Stimulated activated CD4-positive, alpha-beta T cell treated with anti-CD3 and anti-CD28 coated beads, Interleukin-2, amount 100 ng/mL, for 24 hours (primary cell): Measurements from ENCODE around the gene RIC1.
"Not testable (repeated sequence)": the region's sequence is repeated elsewhere in the genome, so short reads cannot be mapped to it uniquely, and the experiment has no call there.

Source experiments
- DNase-seq, 2 donors: peaks; one replicate each; pipeline ENCODE4 v3.0.0-alpha.2; 2020

RIC1 gene, protein sequence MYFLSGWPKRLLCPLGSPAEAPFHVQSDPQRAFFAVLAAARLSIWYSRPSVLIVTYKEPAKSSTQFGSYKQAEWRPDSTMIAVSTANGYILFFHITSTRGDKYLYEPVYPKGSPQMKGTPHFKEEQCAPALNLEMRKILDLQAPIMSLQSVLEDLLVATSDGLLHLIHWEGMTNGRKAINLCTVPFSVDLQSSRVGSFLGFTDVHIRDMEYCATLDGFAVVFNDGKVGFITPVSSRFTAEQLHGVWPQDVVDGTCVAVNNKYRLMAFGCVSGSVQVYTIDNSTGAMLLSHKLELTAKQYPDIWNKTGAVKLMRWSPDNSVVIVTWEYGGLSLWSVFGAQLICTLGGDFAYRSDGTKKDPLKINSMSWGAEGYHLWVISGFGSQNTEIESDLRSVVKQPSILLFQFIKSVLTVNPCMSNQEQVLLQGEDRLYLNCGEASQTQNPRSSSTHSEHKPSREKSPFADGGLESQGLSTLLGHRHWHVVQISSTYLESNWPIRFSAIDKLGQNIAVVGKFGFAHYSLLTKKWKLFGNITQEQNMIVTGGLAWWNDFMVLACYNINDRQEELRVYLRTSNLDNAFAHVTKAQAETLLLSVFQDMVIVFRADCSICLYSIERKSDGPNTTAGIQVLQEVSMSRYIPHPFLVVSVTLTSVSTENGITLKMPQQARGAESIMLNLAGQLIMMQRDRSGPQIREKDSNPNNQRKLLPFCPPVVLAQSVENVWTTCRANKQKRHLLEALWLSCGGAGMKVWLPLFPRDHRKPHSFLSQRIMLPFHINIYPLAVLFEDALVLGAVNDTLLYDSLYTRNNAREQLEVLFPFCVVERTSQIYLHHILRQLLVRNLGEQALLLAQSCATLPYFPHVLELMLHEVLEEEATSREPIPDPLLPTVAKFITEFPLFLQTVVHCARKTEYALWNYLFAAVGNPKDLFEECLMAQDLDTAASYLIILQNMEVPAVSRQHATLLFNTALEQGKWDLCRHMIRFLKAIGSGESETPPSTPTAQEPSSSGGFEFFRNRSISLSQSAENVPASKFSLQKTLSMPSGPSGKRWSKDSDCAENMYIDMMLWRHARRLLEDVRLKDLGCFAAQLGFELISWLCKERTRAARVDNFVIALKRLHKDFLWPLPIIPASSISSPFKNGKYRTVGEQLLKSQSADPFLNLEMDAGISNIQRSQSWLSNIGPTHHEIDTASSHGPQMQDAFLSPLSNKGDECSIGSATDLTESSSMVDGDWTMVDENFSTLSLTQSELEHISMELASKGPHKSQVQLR (N-terminal part only)

DNA sequence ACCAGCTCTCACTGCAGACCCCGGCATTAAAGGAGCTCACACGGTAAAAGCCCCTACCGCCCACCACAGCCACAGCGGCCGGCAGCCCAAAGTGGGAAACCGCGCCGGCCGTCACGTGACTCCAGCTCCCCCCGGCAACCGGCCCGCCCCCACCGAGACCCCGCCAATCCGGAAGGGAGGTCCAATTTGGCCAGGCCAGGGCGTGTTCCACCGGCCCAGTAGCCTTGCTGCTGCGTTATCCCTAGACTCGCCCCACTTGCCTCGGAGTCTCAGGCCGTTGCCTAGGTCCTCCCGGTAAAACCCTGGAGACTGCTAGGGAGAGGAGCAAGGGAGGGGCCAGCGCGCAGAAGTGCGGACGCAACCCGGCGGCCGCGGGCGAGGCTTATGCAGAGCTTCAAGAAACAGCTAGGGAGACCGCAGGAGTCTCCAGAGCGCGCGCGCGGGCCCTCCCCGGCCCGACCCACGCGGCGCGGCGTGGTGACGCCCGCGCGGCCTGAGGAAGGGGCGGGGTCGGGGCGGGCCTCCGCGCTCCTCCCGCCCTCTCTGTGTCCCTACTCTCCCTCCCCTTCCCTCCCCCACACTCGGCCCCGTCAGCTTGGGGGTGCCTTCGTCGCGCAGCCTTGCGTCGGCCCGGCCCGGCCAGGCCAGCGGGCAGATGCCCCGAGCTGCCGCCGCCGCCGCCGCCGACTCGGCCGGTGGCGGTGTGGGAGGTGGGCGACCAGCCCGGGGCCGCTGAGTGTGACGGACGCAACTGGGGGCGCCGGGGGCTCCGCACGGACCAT, at the start of gene RIC1:
RIC1 (plus strand) TSS at position 578 of the 782 bp plus-strand sequence; CDS start at position 781, 203 bp downstream.
- DNase-seq, result peak; percentile 88 to 89

DNA sequence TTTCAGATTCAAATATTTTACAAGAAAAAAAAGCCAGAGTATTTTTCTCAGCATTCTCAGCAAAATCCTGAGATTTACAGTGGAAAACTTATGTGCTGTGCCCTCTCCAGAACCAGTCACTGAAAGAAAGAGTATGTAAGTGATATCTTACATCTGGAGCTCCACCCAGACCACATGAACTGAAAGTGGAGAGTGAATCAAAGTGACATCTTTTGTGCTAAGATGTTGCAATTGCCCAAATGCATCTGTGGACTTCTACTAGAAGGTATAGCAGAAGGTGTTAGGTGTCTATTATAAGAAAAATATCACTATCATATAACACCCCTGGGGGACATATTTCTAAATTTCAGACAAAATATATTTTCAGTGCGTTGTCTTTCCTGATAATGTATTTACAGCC, 49.0 kb upstream of the RIC1 start:
- DNase-seq, result no peak

DNA sequence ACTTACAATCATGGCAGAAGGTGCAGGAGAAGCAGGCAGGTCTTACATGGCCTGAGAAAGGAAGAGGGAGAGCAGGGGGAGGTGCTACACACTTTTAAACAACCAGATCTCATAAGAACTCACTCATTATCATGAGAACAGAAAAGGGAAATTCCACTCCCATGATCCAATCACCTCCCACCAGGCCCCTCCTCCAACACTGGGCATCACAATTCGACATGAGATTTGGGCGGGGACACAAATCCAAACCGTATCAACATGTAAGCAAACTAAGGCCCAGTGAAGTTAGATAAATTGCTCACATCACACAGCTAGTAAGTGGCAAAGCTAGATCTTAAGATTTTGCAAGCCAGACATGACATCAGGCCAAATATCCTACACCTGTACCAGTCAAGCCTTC, 48.3 kb upstream of the RIC1 start:
- no peak for DNase-seq

DNA sequence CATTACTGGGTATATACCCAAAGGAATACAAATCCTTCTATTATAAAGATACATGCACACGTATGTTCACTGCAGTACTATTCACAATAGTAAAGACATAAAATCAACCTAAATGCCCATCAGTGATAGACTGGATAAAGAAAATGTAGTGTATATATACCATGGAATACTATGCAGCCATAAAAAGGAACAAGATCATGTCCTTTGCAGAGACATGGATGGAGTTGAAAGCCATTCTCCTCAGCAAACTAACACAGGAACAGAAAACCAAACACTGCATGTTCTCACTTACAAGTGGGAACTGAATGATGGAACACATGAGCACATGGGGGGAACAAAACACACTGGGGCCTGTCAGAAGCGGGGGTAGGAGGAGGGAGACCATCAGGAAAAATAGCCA, 47.2 kb upstream of the RIC1 start:
- DNase-seq, result not testable (repeated sequence)

DNA sequence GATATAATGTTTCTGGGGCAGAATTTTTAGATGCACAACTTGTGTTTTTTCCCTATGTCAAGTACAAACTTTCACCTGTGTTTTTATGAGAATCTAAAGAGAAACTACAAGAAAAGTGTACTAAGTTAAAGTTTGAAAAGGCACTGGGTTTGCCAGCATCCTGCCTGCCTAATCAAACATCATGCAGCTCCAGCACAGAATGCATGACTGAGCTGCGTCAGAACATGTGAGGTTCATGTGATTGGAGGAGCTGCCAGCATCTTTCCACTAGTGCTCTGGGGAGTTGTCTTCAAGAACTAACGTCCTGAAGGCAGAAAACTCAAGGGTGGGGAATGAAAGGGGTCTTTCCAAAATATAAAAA, 46.1 kb upstream of the RIC1 start:
- DNase-seq, result peak in 1 of 2 donors; percentile 23

DNA sequence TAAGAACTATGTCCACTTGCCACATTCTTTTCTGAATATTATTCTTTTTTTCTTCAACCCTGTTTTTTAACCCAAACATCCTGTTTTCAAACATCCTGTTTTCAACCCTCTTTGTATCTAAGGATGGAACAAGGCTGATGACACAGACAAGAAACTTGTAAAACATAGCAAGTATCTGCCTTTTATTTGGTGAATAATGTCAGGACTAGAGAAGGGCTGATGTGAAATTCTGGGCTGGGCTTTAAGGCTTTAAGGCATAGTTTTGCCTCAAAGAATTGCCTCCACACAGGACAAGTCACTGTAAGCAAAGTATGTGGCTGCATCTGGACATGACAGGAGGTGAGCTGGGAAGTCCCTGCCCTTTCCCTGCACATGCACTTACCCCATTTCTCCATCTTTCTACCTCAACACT, 42.5 kb upstream of the RIC1 start:
- no peak for DNase-seq

DNA sequence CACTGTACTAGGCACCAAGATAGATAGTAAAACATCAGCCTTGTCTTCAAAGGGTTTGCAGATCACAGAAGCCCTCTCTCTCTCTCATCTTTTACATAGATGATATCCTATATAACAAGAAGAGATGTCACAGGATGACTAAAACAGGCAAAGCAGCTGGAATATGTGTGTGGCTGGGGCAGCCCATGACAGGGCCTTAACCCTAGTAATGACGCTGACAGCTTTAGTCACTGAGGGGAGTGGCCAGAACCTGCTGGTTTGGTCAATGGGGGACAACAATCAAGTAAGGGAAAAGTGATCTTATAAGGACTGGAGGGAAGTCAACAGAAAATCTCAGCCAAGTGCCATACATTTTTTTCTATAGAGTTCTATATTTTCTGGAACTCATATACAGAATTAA, 41.9 kb upstream of the RIC1 start:
- peak; percentile 47 to 55 for DNase-seq

DNA sequence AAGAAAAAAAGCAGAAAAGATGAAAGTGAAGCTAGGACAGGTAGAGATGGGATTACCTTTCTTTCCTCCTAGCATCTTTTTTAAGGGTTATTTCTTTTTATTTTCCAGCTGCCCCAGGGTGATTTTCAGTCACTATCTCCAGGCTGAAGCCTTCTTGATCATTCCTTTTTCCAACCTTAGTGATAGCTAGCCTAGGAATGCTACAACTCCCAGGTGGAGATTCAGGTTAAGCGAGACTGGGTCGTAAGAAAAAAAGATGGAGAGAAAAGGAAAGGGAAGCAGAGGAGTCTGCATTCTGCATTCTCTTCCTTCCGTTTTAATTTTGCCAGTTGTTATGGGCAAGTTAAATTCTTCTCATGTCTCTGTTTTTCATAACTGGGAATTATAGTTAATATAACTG, 36.7 kb upstream of the RIC1 start:
- DNase-seq, result no peak

DNA sequence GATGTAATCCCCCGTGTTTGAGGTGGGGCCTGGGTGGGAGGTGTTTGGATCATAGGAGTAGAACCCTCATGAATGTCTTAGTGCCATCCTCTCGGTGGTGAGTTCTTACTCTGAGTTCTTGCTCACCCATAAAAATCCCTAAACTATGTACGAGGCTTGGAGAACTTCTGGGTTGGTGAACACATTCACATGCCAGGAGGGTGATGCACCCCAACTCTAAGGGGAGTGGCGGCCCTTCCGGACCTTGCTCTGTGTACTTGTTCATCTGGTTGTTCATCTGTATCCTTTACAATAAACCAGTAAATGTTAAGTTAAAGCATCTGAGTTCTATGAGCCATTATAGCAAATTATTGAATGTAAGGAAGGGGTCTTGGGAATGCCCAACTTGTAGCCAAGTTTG, 36.0 kb upstream of the RIC1 start:
- no peak for DNase-seq

DNA sequence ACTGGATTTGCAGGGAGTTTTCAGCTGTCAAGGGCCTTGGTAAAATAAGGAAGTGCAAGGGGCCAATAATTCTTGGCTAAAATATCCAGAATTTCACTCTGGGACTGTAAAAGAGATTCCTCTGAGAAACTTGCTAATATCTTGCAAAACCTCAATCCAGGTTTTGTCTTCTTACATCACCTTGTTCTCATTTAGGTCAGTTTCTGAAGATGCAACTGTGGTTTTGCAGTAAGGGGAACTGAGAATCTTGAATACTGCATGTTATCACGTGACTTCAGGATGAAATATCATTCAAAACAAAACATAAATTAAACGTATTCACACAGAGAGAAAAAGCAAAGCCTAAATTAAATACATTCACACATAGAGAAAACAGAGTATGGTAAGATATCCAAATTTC, 35.0 kb upstream of the RIC1 start:
- DNase-seq, result no peak

DNA sequence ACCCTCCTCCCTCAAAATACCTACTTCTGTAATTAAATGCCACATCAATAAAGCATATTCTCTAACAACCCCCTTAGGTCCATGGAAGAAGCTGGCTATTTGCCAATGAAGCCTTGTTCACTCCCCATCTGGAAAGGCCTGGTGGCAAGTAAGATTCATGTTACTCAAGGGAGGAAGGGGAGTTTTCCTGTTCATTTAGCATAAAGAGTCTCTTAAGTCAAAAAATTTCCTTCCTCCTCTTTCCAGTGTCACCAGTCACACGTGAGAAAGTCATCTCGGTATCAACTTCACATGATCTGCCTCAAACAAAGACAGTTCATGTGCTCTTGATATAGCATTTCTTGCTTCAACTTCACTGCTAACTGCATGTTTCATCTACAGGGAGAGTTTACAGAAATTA, 32.7 kb upstream of the RIC1 start:
- DNase-seq, result no peak

DNA sequence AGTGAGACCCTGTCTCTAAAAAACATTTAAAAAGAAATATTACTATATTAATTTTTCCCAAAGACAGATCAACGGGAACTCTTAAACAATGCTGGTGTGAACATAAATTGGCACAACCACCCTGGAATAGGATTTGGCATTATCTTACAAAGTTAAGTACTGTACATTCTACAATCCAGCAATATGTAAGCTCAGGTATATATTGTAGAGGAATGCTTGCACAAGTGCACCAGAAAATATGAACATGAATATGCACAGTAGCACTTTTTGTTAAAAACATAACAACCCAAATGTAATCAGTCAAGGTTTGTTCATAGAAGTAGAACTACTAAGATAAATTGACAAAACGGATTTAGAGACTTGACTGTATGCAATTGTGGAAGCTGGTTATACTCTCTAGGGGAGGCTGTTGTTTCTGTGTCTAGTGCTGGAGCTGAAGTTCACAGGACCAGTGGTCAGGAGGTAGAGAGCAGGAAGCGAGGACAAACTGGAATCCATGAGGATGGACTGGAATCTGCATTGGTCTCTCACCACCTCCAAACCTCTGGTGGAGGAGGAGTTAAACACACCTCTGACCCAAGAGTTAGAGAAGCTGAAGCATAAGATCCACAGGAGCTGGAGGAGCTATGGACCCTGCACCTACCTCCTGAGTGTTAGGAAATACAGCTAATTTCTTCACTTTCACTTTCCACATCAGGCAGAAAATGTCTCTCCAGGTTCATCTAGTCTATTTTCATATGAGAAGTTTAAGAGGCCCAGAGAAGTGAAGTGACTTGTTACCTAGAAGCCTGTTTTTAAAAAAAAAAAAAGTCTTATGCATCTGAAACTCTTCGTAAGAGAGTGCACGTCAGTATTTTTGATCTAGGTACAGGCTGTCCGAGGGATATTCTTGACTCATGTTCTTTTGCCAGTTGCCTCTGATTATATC, 20.3 kb upstream of the RIC1 start:
- DNase-seq, result no peak

DNA sequence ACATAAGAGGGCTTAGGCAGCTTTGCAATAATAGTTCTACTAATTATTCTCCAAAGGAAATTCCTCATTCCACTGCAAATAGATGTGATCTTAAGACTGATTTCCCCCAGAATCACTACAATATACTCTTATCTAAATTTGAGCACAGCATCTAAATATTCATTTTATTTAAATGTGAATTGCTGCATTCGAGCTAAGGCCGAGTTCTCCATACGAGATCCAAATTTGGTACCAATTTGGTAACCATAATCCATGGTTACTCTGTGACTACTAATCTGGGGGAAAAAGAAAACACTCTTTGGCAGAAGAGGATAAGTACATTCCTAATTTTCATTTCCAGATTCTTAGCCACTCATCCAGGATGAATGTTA, 19.7 kb upstream of the RIC1 start:
- no peak for DNase-seq

DNA sequence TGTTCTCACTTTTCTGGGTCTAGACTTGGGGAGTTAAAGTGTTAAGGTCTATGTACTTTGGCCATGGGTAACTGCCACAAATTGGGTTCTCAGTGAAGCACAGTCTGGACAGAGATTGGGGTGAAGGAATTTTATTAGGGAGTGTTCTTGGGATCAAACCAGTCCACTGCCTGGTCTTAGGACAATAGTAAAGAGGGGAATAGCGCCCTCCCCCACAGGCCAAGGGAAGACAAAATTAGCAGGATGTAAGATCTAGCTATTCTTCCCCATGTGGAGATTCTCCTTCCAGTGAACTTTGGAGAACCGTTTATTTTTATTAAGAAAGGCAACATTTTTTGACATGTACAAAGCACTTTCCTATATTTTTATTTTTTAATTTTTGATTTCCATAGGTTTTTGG, 18.4 kb upstream of the RIC1 start:
- DNase-seq, result no peak

DNA sequence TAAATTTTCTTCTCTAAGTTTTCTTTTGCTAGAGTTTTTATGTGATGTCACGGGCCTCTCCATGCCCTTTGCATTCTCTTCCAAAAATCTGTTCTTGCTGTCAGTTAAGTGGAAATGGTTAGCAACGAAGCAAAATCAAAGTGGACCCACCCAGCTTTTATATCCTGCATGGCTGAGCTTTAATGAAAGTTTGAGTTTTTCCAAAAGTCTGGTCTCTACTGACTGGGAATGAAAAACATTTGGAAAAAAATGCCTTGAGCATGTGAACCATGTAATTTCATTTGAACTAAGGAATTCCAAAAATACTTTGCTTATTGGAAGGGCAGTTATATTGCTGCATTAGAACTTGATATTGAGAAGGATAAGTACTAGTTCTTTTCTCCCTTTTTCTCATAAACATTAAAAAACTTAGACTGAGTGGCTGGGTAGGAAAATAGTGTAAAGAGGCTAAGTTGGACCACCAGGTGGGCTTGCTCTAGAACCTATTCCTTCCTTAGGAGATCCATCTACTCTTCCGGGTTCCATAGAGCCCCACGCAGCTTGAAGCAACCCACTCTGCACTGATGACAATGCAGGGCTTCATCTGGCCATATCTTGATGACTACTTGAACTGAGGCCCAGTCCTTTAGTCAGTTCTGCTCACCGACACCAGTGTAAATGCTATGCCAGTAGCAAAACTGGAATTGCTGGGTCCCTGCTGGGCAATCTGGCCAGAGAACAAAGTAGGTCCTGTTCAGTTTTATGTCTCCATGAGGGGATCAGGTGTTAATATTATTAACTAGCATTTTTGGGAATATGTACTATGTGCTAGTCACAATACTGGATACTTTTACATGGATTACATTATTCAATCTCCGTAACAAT, 17.4 kb upstream of the RIC1 start:
- no peak for DNase-seq

DNA sequence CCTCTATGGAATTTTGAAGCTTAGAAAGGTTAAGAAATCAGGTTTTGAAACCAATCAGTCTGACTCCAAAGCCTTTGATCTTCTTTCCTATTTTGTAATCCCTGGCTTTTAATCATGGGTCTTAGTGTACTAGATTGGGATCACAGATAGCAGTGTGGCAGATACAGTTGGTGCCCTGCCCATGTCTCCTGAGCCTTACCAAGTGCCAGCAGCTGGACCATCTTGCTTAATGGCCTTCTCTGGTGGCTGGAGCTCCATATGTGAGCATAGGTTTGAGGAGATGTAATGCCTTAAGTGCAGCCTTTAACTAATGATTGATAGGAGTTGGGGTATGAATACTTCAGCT, 16.7 kb upstream of the RIC1 start:
- no peak for DNase-seq

DNA sequence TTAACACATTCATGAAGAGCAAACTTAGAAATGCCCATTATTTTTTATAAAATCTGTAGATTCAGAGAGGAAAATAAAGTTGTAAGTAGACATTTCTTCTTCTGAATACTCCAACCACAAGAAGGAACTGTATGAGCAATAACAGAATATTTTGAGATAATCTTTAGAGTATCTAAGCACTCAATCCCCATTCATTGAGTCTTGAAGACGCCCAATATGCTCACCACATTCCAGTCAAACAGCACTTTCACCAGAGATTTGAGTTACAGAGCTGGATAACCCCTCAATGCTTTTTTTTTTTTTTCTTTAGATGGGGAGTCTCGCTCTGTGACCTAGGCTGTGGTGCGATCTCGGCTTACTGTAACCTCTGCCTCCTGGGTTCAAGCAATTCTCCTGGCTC, 14.7 kb upstream of the RIC1 start:
- no peak for DNase-seq

DNA sequence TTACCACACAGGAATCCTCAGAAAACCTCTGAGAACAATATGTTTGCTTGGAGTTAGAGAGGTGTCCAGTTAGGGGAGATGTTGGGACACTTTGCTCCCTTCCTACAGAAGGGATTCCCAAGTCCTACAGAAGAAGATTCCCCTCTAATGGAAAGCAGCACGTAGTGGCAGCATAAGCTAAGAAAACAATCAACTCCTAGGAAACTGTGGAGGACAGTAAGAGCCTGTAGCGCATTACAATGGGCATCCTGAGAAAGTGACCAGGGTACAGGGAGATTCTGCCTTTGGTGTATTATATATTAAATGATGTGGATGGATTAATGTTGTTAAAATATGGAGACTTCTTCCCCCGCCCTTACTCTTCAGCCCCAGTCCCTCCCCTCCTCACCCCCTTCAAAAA, 13.9 kb upstream of the RIC1 start:
- DNase-seq, result no peak

DNA sequence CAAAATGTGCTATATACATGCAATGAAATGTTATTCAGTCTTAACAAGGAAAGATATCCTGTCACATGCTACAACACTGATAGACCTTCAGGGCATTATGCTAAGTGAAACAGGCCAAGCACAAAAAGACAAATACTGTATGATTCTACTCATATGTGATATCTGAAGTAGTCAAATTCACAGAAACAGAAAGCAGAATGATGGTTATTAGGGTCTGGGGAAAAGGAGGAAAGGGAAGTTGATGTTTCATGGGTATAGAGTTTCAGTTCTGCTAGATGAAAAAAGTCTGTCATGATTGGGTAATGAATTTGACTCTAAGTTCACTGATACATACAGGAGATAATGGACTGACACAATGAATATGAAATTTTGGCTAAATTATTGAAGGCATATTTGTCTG, 11.2 kb upstream of the RIC1 start:
- no peak for DNase-seq

DNA sequence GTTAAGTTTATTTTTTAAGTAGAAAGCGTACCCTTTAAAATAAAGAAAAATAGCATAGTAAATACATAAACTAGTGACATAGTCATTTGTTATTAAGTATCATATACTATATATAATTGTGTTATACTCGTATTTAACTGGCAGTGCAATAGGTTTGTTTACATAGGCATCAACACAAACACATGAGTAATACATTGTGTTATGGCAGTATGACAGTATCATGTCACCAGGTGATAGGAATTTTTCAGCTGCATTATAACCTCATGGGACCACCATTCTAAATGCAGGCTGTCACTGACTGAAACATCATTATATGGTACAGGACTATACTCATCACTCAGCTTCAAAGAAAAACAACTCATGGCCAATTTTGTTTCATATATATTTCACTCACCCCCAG, 8.4 kb upstream of the RIC1 start:
- no peak for DNase-seq

DNA sequence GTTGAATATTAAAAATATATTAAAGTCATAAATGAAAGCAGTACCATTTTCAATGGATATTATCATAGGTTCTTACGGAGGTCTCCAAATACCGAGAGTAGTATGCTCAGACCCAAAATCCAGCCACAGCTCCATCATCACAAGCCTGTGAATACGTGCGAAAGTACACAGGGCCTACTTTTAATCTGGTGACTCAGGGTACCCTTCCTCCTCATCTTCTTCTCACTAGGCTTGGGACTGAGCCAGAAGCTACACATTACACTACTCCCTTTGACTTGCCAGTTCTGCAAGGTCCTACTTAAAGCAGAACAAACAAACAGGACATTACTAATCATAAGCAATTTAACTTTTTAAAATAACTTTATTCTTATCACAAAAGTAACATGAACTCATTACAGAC, 7.6 kb upstream of the RIC1 start:
- no peak for DNase-seq
